Transverse colon (tissue), 4 donors: Measurements from ENCODE around the gene PCDHB9. TPM values are rescaled to one million over a fixed set of nuclear protein-coding genes. Genes with fewer than 3 reads are reported as not detected.
"Not testable (repeated sequence)": the region's sequence is repeated elsewhere in the genome, so short reads cannot be mapped to it uniquely, and the experiment has no call there.

ENCODE experiments used
- DNase-seq: peaks from one replicate; pipeline ENCODE4 v3.0.0-alpha.2; 2019
- H3K27ac ChIP-seq, 4 donors: fragments of 200-600 bp; sonication (generic); 2 replicates each; pipeline ENCODE4 v1.5.1; 2016 to 2018; ENCODE audit warnings: inconsistent platforms in 4 of 4
- H3K27me3 ChIP-seq: fragments of 200-600 bp; sonication (generic); 2 replicates; pipeline ENCODE4 v1.5.1; 2017; ENCODE audit warnings: inconsistent platforms
- H3K36me3 ChIP-seq, 4 donors: fragments of 200-600 bp; sonication (generic); 2 replicates each; pipeline ENCODE4 v1.5.1; 2017 to 2019; ENCODE audit warnings: inconsistent platforms in 4 of 4
- H3K4me1 ChIP-seq, 4 donors: fragments of 200-600 bp; sonication (generic); 2 replicates each; pipeline ENCODE4 v1.5.1; 2017 to 2020; ENCODE audit warnings: inconsistent platforms in 4 of 4
- H3K4me3 ChIP-seq, 4 donors: fragments of 200-600 bp; sonication (generic); 1 replicate in 1 of 4; 2 replicates in 3 of 4; pipeline versions ENCODE4 v1.5.1 to v1.6.1; 2017 to 2019; ENCODE audit warnings: inconsistent platforms in 4 of 4
- H3K9me3 ChIP-seq, 2 donors: fragments of 200-600 bp; sonication (generic); 2 replicates each; pipeline ENCODE4 v1.5.1; 2017 to 2019; ENCODE audit warnings: inconsistent platforms in 2 of 2
- CTCF ChIP-seq, 5 experiments: fragments of 200-600 bp in 3 of 5; fragments of 450-650 bp in 2 of 5; sonication (generic) in 3 of 5; IDR thresholded peaks; 1 replicate in 2 of 5; 2 replicates in 3 of 5; pipeline ENCODE4 v1.5.1; 2016 to 2017; ENCODE audit warnings: antibody characterized with exemption in 5 of 5, inconsistent platforms in 3 of 5, mild to moderate bottlenecking in 2 of 5, moderate library complexity in 1 of 5
- EP300 ChIP-seq: sonication (generic); formaldehyde crosslinking; IDR thresholded peaks from one replicate; pipeline ENCODE4 v1.6.1; 2017; ENCODE audit warnings: antibody characterized with exemption, low read depth
- POLR2A ChIP-seq: fragments of 450-650 bp; IDR thresholded peaks from one replicate; pipeline ENCODE4 v1.6.1; 2016; ENCODE audit warnings: antibody characterized with exemption, mild to moderate bottlenecking, moderate library complexity
- POLR2AphosphoS5 ChIP-seq, 3 donors: sonication (generic); formaldehyde crosslinking; IDR thresholded peaks; one replicate each; pipeline ENCODE4 v1.6.1; 2016; ENCODE audit warnings: antibody characterized with exemption in 3 of 3
- WGBS, 2 donors: methylation state at CpG; one replicate each; pipeline ENCODE4 v1.1.5; 2018; ENCODE audit warnings: low coverage in 1 of 2; 5-methylcytosine and 5-hydroxymethylcytosine counted together
- in situ Hi-C, 4 donors: fragments of 200-750 bp; cut with MboI; loops; one replicate each; pipeline versions ENCODE4 v1.15.0 to v1.15.1; 2017; ENCODE audit warnings: low sequenced_read_pairs in 3 of 4, low pct_ligation_motif_present in 1 of 4, low pct_unique_long_range_greater_than_20kb in 1 of 4
- intact Hi-C: fragments of 100-400 bp; cut with DNase I; formaldehyde crosslinking; loops from one replicate; pipeline ENCODE4 v1.15.1; 2023; ENCODE audit warnings: low total_unique reads
- total RNA-seq, 4 donors: library from RNA; depleted of rRNA; stranded (reverse); fragments of >200 nt; gene quantifications; one replicate each; pipeline ENCODE4 v1.1.0, GENCODE V29; 2016

Gene PCDHB9
- total RNA-seq, 4 donors from 2014 or later: 0.40 to 1.6 (median 0.64) TPM; not detected in 1

- Histone ChIP-seq H3K27me3 (no peaks in the 10 kb centered on the region), H3K9me3 (peaks cover 40 to 57% of the 10 kb centered on the region in 2 donors), H3K4me1 (no peaks in the 10 kb centered on the region), H3K36me3 (no peaks in the 10 kb centered on the region), H3K4me3 (no peak overlapping the region), H3K27ac (no peak overlapping the region)
- TF ChIP-seq POLR2A (no peak), EP300 (no peak), POLR2AphosphoS5 (IDR thresholded peaks at IDR 0.05) (no peak)
- no peak for DNase-seq
- in situ Hi-C loops: no loop called here
- 48 to 51% methylated on average over 3 of the region's 3 CpGs for WGBS, 2 donors
- intact Hi-C loops: no loop called here
These were observed 9.4 kb downstream of the PCDHB9 start for GRCh38 chr5:141196363-141196762.

GRCh38 chr5:141199359-141200235 is 12.6 kb downstream of the PCDHB9 start, which contains the start of gene PCDHB11:
Gene PCDHB11 (plus strand): TSS chr5:141199627. CDS start chr5:141199775, 148 bp downstream.
- Histone ChIP-seq H3K27me3 (no peaks in the 10 kb centered on the region), H3K4me1 (no peaks in the 10 kb centered on the region), H3K27ac (no peak within 1 kb of the TSS), H3K9me3 (peaks cover 41 to 61% of the 10 kb centered on the region in 2 donors), H3K36me3 (no peaks in the 10 kb centered on the region), H3K4me3 (no peak within 1 kb of the TSS)
- TF ChIP-seq CTCF (IDR thresholded peaks at IDR 0.05): peak in 1 of 5 experiments; percentile 6
- no peak for TF ChIP-seq POLR2A
- 51 to 60% methylated on average over 16 to 21 of the region's 21 CpGs for WGBS, 2 donors
- in situ Hi-C loops: loop anchor here (25.0 kb wide), 2 partner anchors 188 to 363 kb away; partner anchors contain the start of genes PCDHGA7 (in 1 of the 4), PCDHGA8 (in 1 of the 4), PCDHGB4 (in 1 of the 4) and PCDHGB5 (in 1 of the 4)
- intact Hi-C loops: no loop called here
- DNase-seq: no peak

GRCh38 chr5:141201126-141201525 is 14.2 kb downstream of the PCDHB9 start:
- peaks cover 34 to 48% of the 10 kb centered on the region in 2 donors for H3K9me3 ChIP-seq
- 71% methylated on average over 17 of the region's 38 CpGs; no CpG with 5 or more reads in 1 of the 2 donors for WGBS, 2 donors
- H3K36me3 ChIP-seq, H3K4me3 ChIP-seq, H3K27ac ChIP-seq, DNase-seq, H3K27me3 ChIP-seq, intact Hi-C loops, H3K4me1 ChIP-seq: not testable (repeated sequence)
- in situ Hi-C loops: loop anchor here (25.0 kb wide), 2 partner anchors 186 to 361 kb away; partner anchors contain the start of genes PCDHGA7 (in 1 of the 4), PCDHGA8 (in 1 of the 4), PCDHGB4 (in 1 of the 4) and PCDHGB5 (in 1 of the 4)

GRCh38 chr5:141201646-141202045 is 14.7 kb downstream of the PCDHB9 start:
- H3K4me3 ChIP-seq, H3K4me1 ChIP-seq, H3K27me3 ChIP-seq, DNase-seq, intact Hi-C loops, H3K27ac ChIP-seq, H3K36me3 ChIP-seq: not testable (repeated sequence)
- peaks cover 29 to 43% of the 10 kb centered on the region in 2 donors for H3K9me3 ChIP-seq
- 67% methylated on average over 16 of the region's 35 CpGs; no CpG with 5 or more reads in 1 of the 2 donors for WGBS, 2 donors
- in situ Hi-C loops: loop anchor here (25.0 kb wide), 2 partner anchors 186 to 361 kb away; partner anchors contain the start of genes PCDHGA7 (in 1 of the 4), PCDHGA8 (in 1 of the 4), PCDHGB4 (in 1 of the 4) and PCDHGB5 (in 1 of the 4)

- H3K9me3 ChIP-seq: peaks cover 7 to 49% of the 10 kb centered on the region in 2 donors
- TF ChIP-seq CTCF (IDR thresholded peaks at IDR 0.05): peak in 1 of 5 experiments; percentile 6
- TF ChIP-seq POLR2AphosphoS5 (IDR thresholded peaks at IDR 0.05): no peak
- in situ Hi-C loops: loop anchor here (25.0 kb wide), 2 partner anchors 179 to 354 kb away; partner anchors contain the start of genes PCDHGA7 (in 1 of the 4), PCDHGA8 (in 1 of the 4), PCDHGB4 (in 1 of the 4) and PCDHGB5 (in 1 of the 4)
- intact Hi-C loops: no loop called here
- H3K4me3 ChIP-seq: no peak within 1 kb of the TSS
- WGBS, 2 donors: 30 to 35% methylated on average over 11 of the region's 11 CpGs
- H3K36me3 ChIP-seq: no peaks in the 10 kb centered on the region
- H3K27me3 ChIP-seq: peaks cover 5% of the 10 kb centered on the region
- no peak within 1 kb of the TSS for H3K27ac ChIP-seq
- no peak for DNase-seq
- H3K4me1 ChIP-seq: no peaks in the 10 kb centered on the region
These were observed 21.5 kb downstream of the PCDHB9 start, which contains the start of gene PCDHB12 for GRCh38 chr5:141208478-141208877. Gene PCDHB12 (plus strand): TSS chr5:141208719. CDS start chr5:141208908, 189 bp downstream.

GRCh38 chr5:141210281-141210680 is 23.3 kb downstream of the PCDHB9 start:
- in situ Hi-C loops: loop anchor here (25.0 kb wide), 2 partner anchors 177 to 352 kb away; partner anchors contain the start of genes PCDHGA7 (in 1 of the 4), PCDHGA8 (in 1 of the 4), PCDHGB4 (in 1 of the 4) and PCDHGB5 (in 1 of the 4)
- H3K4me1 ChIP-seq, H3K27ac ChIP-seq, intact Hi-C loops, H3K27me3 ChIP-seq, H3K36me3 ChIP-seq, H3K4me3 ChIP-seq, DNase-seq: not testable (repeated sequence)
- WGBS, 2 donors: 87% methylated on average over 37 of the region's 39 CpGs; no CpG with 5 or more reads in 1 of the 2 donors
- peaks cover 11 to 56% of the 10 kb centered on the region in 2 donors for H3K9me3 ChIP-seq

- H3K4me1 ChIP-seq, DNase-seq, intact Hi-C loops, H3K4me3 ChIP-seq, H3K36me3 ChIP-seq, H3K27me3 ChIP-seq, H3K27ac ChIP-seq: not testable (repeated sequence)
- in situ Hi-C loops: loop anchor here (25.0 kb wide), 2 partner anchors 176 to 351 kb away; partner anchors contain the start of genes PCDHGA7 (in 1 of the 4), PCDHGA8 (in 1 of the 4), PCDHGB4 (in 1 of the 4) and PCDHGB5 (in 1 of the 4)
- WGBS, 2 donors: 60% methylated on average over 15 of the region's 27 CpGs; no CpG with 5 or more reads in 1 of the 2 donors
- H3K9me3 ChIP-seq: peaks cover 12 to 59% of the 10 kb centered on the region in 2 donors
These were observed 23.9 kb downstream of the PCDHB9 start for GRCh38 chr5:141210849-141211248.
